Measurements from ENCODE around the gene ICOS. TPM values are rescaled to one million over a fixed set of nuclear protein-coding genes. Genes with fewer than 3 reads are reported as not detected.

ICOS gene
- total and polyA plus RNA-seq, 2 donors (not counting 1 experiment from before 2014, with no cell fraction given) = not detected

GRCh38 chr2:203973676-203974075 is 37.1 kb downstream of the ICOS start:
- no peaks in the 10 kb centered on the region for H3K4me1 ChIP-seq (ENCODE audit: control insufficient read depth, extremely low read depth, insufficient read depth, low read length)
- TF ChIP-seq EZH2 (IDR thresholded peaks at IDR 0.05; ENCODE audit: low read length, missing control alignments) = no peak
- no peaks in the 10 kb centered on the region for H3K27me3 ChIP-seq (ENCODE audit: control insufficient read depth, insufficient read depth, low read length)
- no peaks in the 10 kb centered on the region for H3K79me2 ChIP-seq (ENCODE audit: control insufficient read depth, insufficient read depth, low read length)
- H3K4me2 ChIP-seq (ENCODE audit: extremely low read depth, insufficient read depth, low read length) = no peak overlapping the region
- no peaks in the 10 kb centered on the region for H4K20me1 ChIP-seq (ENCODE audit: control insufficient read depth, extremely low read depth, insufficient read depth, low read length)
- H2AFZ ChIP-seq (ENCODE audit: low read length) = no peak overlapping the region
- no peaks in the 10 kb centered on the region for H3K36me3 ChIP-seq (ENCODE audit: control insufficient read depth, insufficient read depth, low read length)
- H3K27ac ChIP-seq (ENCODE audit: insufficient read depth, low read length) = no peak overlapping the region
- DNase-seq (ENCODE audit: low read depth in 2 of 2) = no peak
- H3K4me3 ChIP-seq (replicated peaks in 1 of 4; ENCODE audit: control extremely low read depth in 1 of 4, insufficient read depth in 1 of 4, low read depth in 3 of 4, low read length in 4 of 4) = no peak overlapping the region
- no peak overlapping the region for H3K9ac ChIP-seq (ENCODE audit: insufficient read depth, low read length)
- H3K9me3 ChIP-seq (ENCODE audit: control insufficient read depth, insufficient read depth, low read depth, low read length) = no peaks in the 10 kb centered on the region

GRCh38 chr2:203975912-203976311 is 39.3 kb downstream of the ICOS start:
- Histone ChIP-seq H3K9ac (ENCODE audit: insufficient read depth, low read length) (no peak overlapping the region), H3K4me2 (ENCODE audit: extremely low read depth, insufficient read depth, low read length) (no peak overlapping the region), H3K36me3 (ENCODE audit: control insufficient read depth, insufficient read depth, low read length) (no peaks in the 10 kb centered on the region), H4K20me1 (ENCODE audit: control insufficient read depth, extremely low read depth, insufficient read depth, low read length) (no peaks in the 10 kb centered on the region), H3K4me3 (replicated peaks in 1 of 4; ENCODE audit: control extremely low read depth in 1 of 4, insufficient read depth in 1 of 4, low read depth in 3 of 4, low read length in 4 of 4) (no peak overlapping the region), H2AFZ (ENCODE audit: low read length) (no peak overlapping the region), H3K27ac (ENCODE audit: insufficient read depth, low read length) (no peak overlapping the region), H3K27me3 (ENCODE audit: control insufficient read depth, insufficient read depth, low read length) (no peaks in the 10 kb centered on the region), H3K4me1 (ENCODE audit: control insufficient read depth, extremely low read depth, insufficient read depth, low read length) (no peaks in the 10 kb centered on the region), H3K9me3 (ENCODE audit: control insufficient read depth, insufficient read depth, low read depth, low read length) (no peaks in the 10 kb centered on the region), H3K79me2 (ENCODE audit: control insufficient read depth, insufficient read depth, low read length) (no peaks in the 10 kb centered on the region)
- TF ChIP-seq CTCF (conservative IDR thresholded peaks at IDR 0.05 in 1 of 2, IDR thresholded peaks at IDR 0.05 in 1 of 2; ENCODE audit: low read depth in 1 of 2, low read length in 2 of 2) = no peak
- TF ChIP-seq EZH2 (IDR thresholded peaks at IDR 0.05; ENCODE audit: low read length, missing control alignments) = no peak
- DNase-seq (ENCODE audit: low read depth in 2 of 2) = no peak

- no peak overlapping the region for H3K27ac ChIP-seq (ENCODE audit: insufficient read depth, low read length)
- no peak overlapping the region for H2AFZ ChIP-seq (ENCODE audit: low read length)
- no peak for DNase-seq (ENCODE audit: low read depth in 2 of 2)
- no peaks in the 10 kb centered on the region for H3K27me3 ChIP-seq (ENCODE audit: control insufficient read depth, insufficient read depth, low read length)
- H3K4me2 ChIP-seq (ENCODE audit: extremely low read depth, insufficient read depth, low read length) = no peak overlapping the region
- no peaks in the 10 kb centered on the region for H3K79me2 ChIP-seq (ENCODE audit: control insufficient read depth, insufficient read depth, low read length)
- no peaks in the 10 kb centered on the region for H3K36me3 ChIP-seq (ENCODE audit: control insufficient read depth, insufficient read depth, low read length)
- H3K9me3 ChIP-seq (ENCODE audit: control insufficient read depth, insufficient read depth, low read depth, low read length) = no peaks in the 10 kb centered on the region
- H3K4me3 ChIP-seq (replicated peaks in 1 of 4; ENCODE audit: control extremely low read depth in 1 of 4, insufficient read depth in 1 of 4, low read depth in 3 of 4, low read length in 4 of 4) = no peak overlapping the region
- no peak for TF ChIP-seq CTCF (conservative IDR thresholded peaks at IDR 0.05 in 1 of 2, IDR thresholded peaks at IDR 0.05 in 1 of 2; ENCODE audit: low read depth in 1 of 2, low read length in 2 of 2)
- no peaks in the 10 kb centered on the region for H4K20me1 ChIP-seq (ENCODE audit: control insufficient read depth, extremely low read depth, insufficient read depth, low read length)
- no peak overlapping the region for H3K9ac ChIP-seq (ENCODE audit: insufficient read depth, low read length)
- H3K4me1 ChIP-seq (ENCODE audit: control insufficient read depth, extremely low read depth, insufficient read depth, low read length) = no peaks in the 10 kb centered on the region
These were observed 45.7 kb downstream of the ICOS start for GRCh38 chr2:203982276-203982675.

Measured in fibroblast of lung (primary cell).